Upper lobe of right lung (tissue), 1 donor: ENCODE results near the gene POLD1. TPM values are rescaled to one million over a fixed set of nuclear protein-coding genes. Genes with fewer than 3 reads are reported as not detected.
A peak's percentile ranks its signal among the peaks of the same experiment; 100 is the strongest.
"Not testable (repeated sequence)": the region's sequence is repeated elsewhere in the genome, so short reads cannot be mapped to it uniquely, and the experiment has no call there.

Experiments used
- ATAC-seq: fragments of 200-7000 bp; cut with Tn5 transposase; one replicate; pipeline ENCODE4 v1.9.1; 2020; ENCODE audit warnings: mild to moderate bottlenecking, moderate library complexity
- DNase-seq: peaks from one replicate; pipeline ENCODE4 v3.0.0-alpha.2; 2020
- H3K27ac ChIP-seq: fragments of 200-600 bp; one replicate; pipeline ENCODE4 v1.8.0; 2022
- H3K27me3 ChIP-seq: fragments of 200-600 bp; one replicate; pipeline ENCODE4 v1.8.0; 2022; ENCODE audit warnings: mild to moderate bottlenecking
- H3K36me3 ChIP-seq: fragments of 200-600 bp; one replicate; pipeline ENCODE4 v1.8.0; 2022
- H3K4me1 ChIP-seq: fragments of 200-600 bp; one replicate; pipeline ENCODE4 v1.8.0; 2022
- H3K4me3 ChIP-seq: fragments of 200-600 bp; one replicate; pipeline ENCODE4 v1.8.0; 2022; ENCODE audit warnings: mild to moderate bottlenecking
- H3K9me3 ChIP-seq: fragments of 200-600 bp; one replicate; pipeline ENCODE4 v1.8.0; 2022
- intact Hi-C: fragments of 100-400 bp; cut with DNase I; formaldehyde crosslinking; loops from one replicate; pipeline ENCODE4 v1.11.0; 2022
- total RNA-seq: library from RNA; stranded (reverse); fragmentation: NEBNext Ultra II Directional; extraction: Animal tissue kit (Norgen Biotek cat#: 25700); gene quantifications from one replicate; pipeline ENCODE4 v1.2.1, GENCODE V29; 2021
- TF ChIP-seq, protein P1 (sequence below): fragments of 200-600 bp; IDR thresholded peaks from one replicate; pipeline ENCODE4 v1.8.0; 2022; ENCODE audit warnings: antibody characterized with exemption
- donor health status: DM: no; HTN: yes; CAD: no; lungs with severe emphysema.

The POLD1 gene
- total RNA-seq, 1 donor from 2014 or later = 34.4 TPM

DNA sequence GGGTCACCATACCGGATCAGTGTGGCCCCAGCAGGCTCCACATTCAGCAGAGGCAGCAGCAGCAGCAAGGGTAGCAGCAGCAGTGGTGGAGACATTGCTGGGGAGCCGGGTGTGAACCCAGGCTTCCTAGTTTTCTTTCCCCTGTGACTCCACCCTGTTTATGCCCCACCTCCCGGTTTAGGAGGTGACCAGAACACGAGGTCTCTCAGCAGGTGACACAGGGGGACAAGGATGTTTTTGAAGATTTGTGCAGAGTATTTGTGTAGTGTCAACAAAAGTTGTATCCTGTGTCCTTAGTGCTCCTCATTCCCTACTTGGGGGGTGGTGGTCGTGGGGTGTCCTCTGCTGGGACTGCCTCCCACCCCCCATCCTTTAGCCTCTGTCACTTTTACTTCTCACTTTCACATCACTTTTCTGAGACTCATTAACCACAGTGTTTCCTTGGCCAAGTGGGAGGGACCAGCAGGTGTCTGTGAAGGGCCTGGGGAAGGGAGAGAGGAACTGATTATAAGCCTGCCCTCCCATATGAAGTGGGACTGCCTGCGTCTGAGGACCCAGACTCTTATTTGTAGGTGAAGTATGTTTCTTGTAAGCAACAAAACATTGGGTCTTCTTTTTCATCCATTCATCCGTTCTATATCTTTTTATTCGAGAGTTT, 39.4 kb upstream of the POLD1 start:
- TF ChIP-seq, protein P1, sequence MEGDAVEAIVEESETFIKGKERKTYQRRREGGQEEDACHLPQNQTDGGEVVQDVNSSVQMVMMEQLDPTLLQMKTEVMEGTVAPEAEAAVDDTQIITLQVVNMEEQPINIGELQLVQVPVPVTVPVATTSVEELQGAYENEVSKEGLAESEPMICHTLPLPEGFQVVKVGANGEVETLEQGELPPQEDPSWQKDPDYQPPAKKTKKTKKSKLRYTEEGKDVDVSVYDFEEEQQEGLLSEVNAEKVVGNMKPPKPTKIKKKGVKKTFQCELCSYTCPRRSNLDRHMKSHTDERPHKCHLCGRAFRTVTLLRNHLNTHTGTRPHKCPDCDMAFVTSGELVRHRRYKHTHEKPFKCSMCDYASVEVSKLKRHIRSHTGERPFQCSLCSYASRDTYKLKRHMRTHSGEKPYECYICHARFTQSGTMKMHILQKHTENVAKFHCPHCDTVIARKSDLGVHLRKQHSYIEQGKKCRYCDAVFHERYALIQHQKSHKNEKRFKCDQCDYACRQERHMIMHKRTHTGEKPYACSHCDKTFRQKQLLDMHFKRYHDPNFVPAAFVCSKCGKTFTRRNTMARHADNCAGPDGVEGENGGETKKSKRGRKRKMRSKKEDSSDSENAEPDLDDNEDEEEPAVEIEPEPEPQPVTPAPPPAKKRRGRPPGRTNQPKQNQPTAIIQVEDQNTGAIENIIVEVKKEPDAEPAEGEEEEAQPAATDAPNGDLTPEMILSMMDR = no peak
- H3K27ac ChIP-seq = no peak overlapping the region
- intact Hi-C loops = no loop called here
- H3K4me1 ChIP-seq = peaks cover 6% of the 10 kb centered on the region
- H3K36me3 ChIP-seq = no peaks in the 10 kb centered on the region
- no peak overlapping the region for H3K4me3 ChIP-seq
- no peaks in the 10 kb centered on the region for H3K27me3 ChIP-seq
- ATAC-seq = peak; percentile 60
- H3K9me3 ChIP-seq = peaks cover 5% of the 10 kb centered on the region
- no peak for DNase-seq

DNA sequence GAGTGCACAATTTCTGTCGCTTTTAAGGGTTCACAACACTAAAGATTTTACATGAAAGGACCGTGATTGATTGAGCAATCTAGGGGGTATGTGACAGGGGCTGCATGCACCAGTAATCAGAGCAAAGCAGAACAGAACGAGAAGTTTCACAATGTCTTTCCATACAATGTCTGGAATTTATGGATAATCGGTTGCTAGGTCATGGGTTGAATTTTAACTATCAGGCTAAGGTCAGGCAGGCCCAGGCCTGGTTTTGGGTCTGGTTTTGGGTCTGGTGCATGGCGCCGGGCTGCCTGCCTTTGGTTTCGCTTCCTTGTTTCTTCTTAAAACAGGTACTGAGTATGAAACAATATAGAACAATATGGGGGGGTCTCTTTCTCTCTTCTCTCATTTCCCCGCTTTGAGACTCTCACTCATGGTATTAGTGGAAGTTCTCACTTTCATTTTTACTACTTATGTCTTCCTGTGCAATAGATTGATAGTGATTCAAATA, 37.0 kb upstream of the POLD1 start:
- H3K4me3 ChIP-seq, H3K27me3 ChIP-seq, H3K27ac ChIP-seq, H3K4me1 ChIP-seq, H3K9me3 ChIP-seq, intact Hi-C loops, H3K36me3 ChIP-seq, ATAC-seq: not testable (repeated sequence)
- DNase-seq = peak; percentile 53

DNA sequence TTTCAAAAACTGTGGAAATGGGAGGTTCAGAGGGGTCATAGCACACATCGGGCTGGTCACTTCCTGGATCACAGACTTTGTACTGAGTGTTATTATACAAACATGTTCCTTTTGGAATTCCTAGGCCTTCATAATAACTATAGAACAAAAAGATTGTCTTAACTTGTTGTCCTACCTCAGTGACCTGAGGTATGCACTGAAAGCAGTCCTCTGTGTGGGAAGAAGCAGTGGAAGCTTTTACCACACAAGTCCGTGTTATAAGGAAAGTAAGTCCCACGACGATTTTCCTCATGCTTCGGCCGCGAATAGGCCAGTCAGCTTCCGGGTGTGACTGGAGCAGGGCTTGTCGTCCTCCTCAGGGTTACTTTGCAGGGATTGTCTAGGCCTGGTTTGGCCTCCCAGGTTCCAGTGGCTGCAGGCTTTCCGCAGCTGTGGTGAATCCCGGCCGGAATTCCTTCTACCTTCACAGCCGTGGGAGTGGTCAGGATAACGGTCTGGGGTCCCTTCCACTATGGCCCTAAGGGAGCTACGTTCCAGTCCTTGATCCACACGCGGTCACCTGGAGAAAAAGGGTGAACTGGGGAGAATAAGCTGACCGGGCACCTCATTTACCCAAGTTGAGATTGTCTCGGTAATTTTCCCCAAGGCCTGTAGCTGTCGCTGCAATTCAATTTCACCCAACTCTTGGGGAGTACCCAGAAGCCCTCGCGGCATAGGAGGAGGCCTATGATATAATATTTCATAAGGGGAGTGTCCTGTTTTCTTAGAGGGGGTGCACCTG, 34.7 kb upstream of the POLD1 start:
- Histone ChIP-seq H3K4me3 (no peak overlapping the region), H3K27ac (peak overlapping the region; percentile 42), H3K9me3 (peaks cover 5% of the 10 kb centered on the region), H3K36me3 (no peaks in the 10 kb centered on the region), H3K27me3 (no peaks in the 10 kb centered on the region), H3K4me1 (peaks cover 6% of the 10 kb centered on the region)
- ATAC-seq (no peak), DNase-seq (peak; percentile 29)
- intact Hi-C loops = no loop called here
- TF ChIP-seq, protein P1 = no peak

DNA sequence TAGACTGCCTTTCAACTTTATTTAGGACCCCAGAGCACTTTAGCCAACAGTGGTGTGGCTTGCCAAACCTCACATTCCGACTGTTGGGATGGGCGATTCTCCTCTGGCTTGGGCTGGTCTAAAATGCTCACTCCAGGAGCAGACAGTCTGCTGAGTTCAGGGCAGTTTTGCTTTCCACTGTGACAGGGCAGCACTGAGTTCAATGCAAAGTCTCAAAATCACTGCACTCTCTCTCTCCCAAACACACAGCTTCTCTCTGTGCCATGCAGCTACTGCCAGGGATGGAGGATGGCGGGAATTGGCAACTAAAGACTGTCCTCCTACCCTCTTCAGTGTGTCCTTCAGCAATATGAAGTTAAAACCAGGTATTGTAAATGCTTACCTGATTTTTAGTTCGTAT, 31.9 kb upstream of the POLD1 start:
- ATAC-seq (no peak), DNase-seq (peak; percentile 7)
- intact Hi-C loops = no loop called here
- Histone ChIP-seq H3K27me3 (no peaks in the 10 kb centered on the region), H3K27ac (no peak overlapping the region), H3K4me3 (no peak overlapping the region), H3K9me3 (no peaks in the 10 kb centered on the region), H3K36me3 (no peaks in the 10 kb centered on the region), H3K4me1 (peaks cover 6% of the 10 kb centered on the region)
- TF ChIP-seq, protein P1 = no peak

DNA sequence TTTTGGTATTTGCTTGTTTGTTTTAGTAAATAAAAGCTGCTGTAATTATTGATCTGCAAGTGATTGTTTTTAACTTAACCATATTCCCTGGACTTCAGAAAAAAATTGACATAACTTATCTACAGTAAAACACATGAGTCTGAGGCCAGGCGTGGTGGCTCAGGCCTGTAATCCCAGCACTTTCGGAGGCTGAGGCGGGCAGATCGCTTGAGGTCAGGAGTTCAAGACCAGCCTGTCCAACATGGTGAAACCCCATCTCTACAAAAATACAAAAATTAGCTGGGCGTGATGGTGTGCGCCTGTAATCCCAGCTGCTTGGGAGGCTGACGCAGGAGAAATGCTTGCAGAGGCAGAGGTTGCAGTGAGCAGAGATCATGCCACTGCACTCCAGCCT, 30.7 kb upstream of the POLD1 start:
- H3K9me3 ChIP-seq, H3K4me3 ChIP-seq, intact Hi-C loops, H3K27me3 ChIP-seq, H3K27ac ChIP-seq, H3K4me1 ChIP-seq, ATAC-seq, H3K36me3 ChIP-seq: not testable (repeated sequence)
- DNase-seq = peak; percentile 19

DNA sequence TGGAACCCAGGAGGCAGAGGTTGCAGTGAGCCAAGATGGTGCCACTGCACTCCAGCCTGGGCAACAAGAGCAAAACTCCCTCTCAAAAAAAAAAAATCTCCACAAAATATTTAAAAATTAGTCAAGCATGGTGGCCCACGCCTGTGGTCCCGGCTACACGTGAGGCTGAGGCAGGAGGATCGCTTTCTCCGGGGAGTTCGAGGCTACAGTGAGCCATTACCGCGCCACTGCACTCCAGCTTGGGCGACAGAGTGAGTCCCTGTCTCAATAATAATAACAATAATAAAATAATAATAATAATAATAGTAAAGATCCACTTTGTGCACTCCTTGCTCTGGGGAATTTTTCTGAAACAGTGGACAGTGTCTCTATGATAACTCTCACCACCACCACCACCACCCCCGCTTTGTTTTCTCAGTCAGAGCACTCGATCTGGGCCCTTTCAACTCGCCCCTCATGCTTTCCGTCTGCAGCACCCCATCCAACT, 27.4 kb upstream of the POLD1 start:
- H3K4me1 ChIP-seq = peaks cover 5% of the 10 kb centered on the region
- intact Hi-C loops = no loop called here
- ATAC-seq (no peak), DNase-seq (peak; percentile 41)
- H3K27ac ChIP-seq = no peak overlapping the region
- H3K27me3 ChIP-seq = no peaks in the 10 kb centered on the region
- no peaks in the 10 kb centered on the region for H3K9me3 ChIP-seq
- H3K4me3 ChIP-seq = peak overlapping the region; percentile 56
- no peaks in the 10 kb centered on the region for H3K36me3 ChIP-seq
- TF ChIP-seq, protein P1 = no peak
